Mesendoderm (in vitro differentiated cells): ENCODE data around the gene APLP1.
A peak's percentile ranks its signal among the peaks of the same experiment; 100 is the strongest.

Experiments used
- DNase-seq: peaks from one replicate; pipeline ENCODE4 v3.0.0; 2013
- H2AK5ac ChIP-seq: 2 replicates; pipeline ENCODE4 v1.6.1; 2013; ENCODE audit warnings: low read length, inconsistent platforms
- H2BK120ac ChIP-seq: 2 replicates; pipeline ENCODE4 v1.6.1; 2013; ENCODE audit warnings: low read depth, mild to moderate bottlenecking, low read length, moderate library complexity, mixed read lengths
- H2BK15ac ChIP-seq: replicated peaks from 2 replicates; pipeline ENCODE4 v1.6.1; 2013; ENCODE audit warnings: low read depth, mild to moderate bottlenecking, moderate library complexity
- H2BK5ac ChIP-seq: 2 replicates; pipeline ENCODE4 v1.6.1; 2013; ENCODE audit warnings: low read length, inconsistent platforms
- H3K18ac ChIP-seq: 2 replicates; pipeline ENCODE4 v1.6.1; 2013; ENCODE audit warnings: mild to moderate bottlenecking, low read length, mixed read lengths
- H3K23ac ChIP-seq: one replicate; pipeline ENCODE4 v1.6.1; 2013; ENCODE audit warnings: low read length
- H3K27ac ChIP-seq: 2 replicates; pipeline ENCODE4 v1.5.1; 2013; ENCODE audit warnings: low read depth, mild to moderate bottlenecking, inconsistent platforms, low read length, moderate library complexity
- H3K27me3 ChIP-seq: 2 replicates; pipeline ENCODE4 v1.6.1; 2013; ENCODE audit warnings: low read length, control low read depth, mild to moderate bottlenecking, inconsistent platforms; ENCODE audit not compliant: insufficient read depth, poor library complexity
- H3K36me3 ChIP-seq: 2 replicates; pipeline ENCODE4 v1.6.1; 2013; ENCODE audit warnings: low read length, inconsistent platforms; ENCODE audit not compliant: control insufficient read depth, insufficient read depth
- H3K4ac ChIP-seq: one replicate; pipeline ENCODE4 v1.6.1; 2013; ENCODE audit warnings: low read depth, mild to moderate bottlenecking, low read length, moderate library complexity
- H3K4me1 ChIP-seq: 2 replicates; pipeline ENCODE4 v1.6.1; 2013; ENCODE audit warnings: low read depth, low read length, inconsistent platforms; ENCODE audit not compliant: control insufficient read depth
- H3K4me2 ChIP-seq: 2 replicates; pipeline ENCODE4 v1.6.1; 2013; ENCODE audit warnings: low read length
- H3K4me3 ChIP-seq: 2 replicates; pipeline ENCODE4 v1.5.1; 2013; ENCODE audit warnings: mild to moderate bottlenecking, low read length
- H3K56ac ChIP-seq: one replicate; pipeline ENCODE4 v1.6.1; 2013; ENCODE audit warnings: low read length
- H3K79me1 ChIP-seq: 2 replicates; pipeline ENCODE4 v1.6.1; 2013; ENCODE audit warnings: low read length, inconsistent platforms
- H3K79me2 ChIP-seq: 2 replicates; pipeline ENCODE4 v1.6.1; 2013; ENCODE audit warnings: mild to moderate bottlenecking, low read length; ENCODE audit not compliant: control insufficient read depth, insufficient read depth
- H3K9ac ChIP-seq: 2 replicates; pipeline ENCODE4 v1.6.1; 2013; ENCODE audit warnings: low read length, inconsistent platforms
- H4K5ac ChIP-seq: one replicate; pipeline ENCODE4 v1.6.1; 2013; ENCODE audit warnings: low read length
- H4K8ac ChIP-seq: one replicate; pipeline ENCODE4 v1.6.1; 2013; ENCODE audit warnings: low read depth, mild to moderate bottlenecking, control low read depth, low read length, moderate library complexity
- WGBS: extraction: QIAGEN DNeasy Blood & Tissue Kit; methylation state at CpG from one replicate; pipeline ENCODE4 v1.1.7; 2013; ENCODE audit warnings: low lambda C conversion rate, missing lambda C conversion rate; ENCODE audit not compliant: insufficient coverage; ENCODE audit errors: extremely low coverage; 5-methylcytosine and 5-hydroxymethylcytosine counted together

Gene APLP1

DNA sequence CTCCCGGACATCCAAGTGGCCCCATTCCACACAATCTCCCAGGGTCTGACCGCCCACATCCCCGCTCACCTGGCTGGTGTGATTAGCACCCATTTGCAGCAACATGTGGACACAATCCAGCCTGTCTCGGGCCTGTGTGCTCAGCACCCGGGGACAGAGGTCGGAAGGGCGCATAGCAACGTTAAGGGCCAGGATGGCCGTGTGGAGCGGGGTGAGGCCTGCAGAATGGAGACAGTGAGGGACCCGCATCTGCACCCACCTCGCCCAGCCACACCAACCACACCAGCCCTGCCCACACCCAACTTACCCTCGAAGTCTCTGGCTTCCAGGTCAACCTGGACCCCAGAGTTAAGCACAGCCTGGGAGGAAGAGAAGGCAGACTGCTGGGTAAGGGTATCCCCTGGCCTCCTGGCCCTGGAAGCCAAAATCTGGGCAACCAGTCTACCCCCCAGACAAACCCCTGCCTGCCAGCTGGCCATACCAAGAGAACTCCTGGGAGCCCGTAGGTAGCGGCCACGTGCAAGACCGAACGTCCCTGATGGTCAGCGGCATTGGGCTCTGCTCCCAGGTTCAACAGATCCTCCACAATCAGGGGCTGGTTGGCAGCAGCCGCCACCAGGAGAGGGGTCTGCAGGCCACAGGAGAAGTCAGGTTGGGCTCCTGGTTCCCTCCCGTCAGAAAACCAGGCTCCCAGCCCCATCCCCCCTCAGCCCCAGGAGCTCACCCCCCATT lies 27.7 kb downstream of the APLP1 start:
- Histone ChIP-seq H3K27ac (no peak overlapping the region), H2BK5ac (no peak overlapping the region), H3K4ac (no peak overlapping the region), H3K4me3 (no peak overlapping the region), H3K18ac (no peak overlapping the region), H2BK120ac (no peak overlapping the region), H3K23ac (no peak overlapping the region), H3K79me1 (peaks cover 6% of the 10 kb centered on the region), H2BK15ac (no peak overlapping the region), H3K27me3 (no peaks in the 10 kb centered on the region), H3K4me2 (no peak overlapping the region), H3K36me3 (peaks cover 8% of the 10 kb centered on the region), H3K79me2 (peaks cover 2% of the 10 kb centered on the region), H2AK5ac (no peak overlapping the region), H3K56ac (no peak overlapping the region), H3K9ac (no peak overlapping the region), H4K5ac (no peak overlapping the region), H3K4me1 (no peaks in the 10 kb centered on the region), H4K8ac (no peak overlapping the region)
- no CpG with 5 or more reads among the region's 21 CpGs for WGBS
- DNase-seq, result no peak

DNA sequence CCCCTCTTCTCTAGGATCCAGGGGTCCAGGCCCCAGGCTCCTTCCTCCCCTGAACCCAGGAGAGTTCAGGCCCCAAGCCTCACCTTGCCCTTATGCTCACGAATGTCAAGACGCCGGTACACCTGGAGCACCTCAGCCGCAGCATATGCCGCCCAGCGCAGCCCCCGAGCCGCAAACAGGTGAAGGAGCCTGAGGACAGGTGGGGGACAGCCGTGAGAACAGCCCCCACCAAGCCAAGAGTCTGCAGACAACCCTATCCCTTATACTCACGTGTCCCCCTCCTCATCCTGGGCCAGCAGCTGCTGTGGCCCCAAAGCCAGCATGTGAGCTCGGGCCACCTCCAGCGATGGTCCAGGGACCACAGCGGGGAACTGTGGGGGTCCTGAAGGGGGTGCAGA lies 28.3 kb downstream of the APLP1 start:
- Histone ChIP-seq H3K4me3 (no peak overlapping the region), H3K4ac (no peak overlapping the region), H3K23ac (no peak overlapping the region), H3K79me1 (peaks cover 6% of the 10 kb centered on the region), H4K8ac (no peak overlapping the region), H3K4me2 (no peak overlapping the region), H3K18ac (no peak overlapping the region), H2BK15ac (no peak overlapping the region), H3K36me3 (peaks cover 8% of the 10 kb centered on the region), H2BK5ac (no peak overlapping the region), H3K27ac (no peak overlapping the region), H4K5ac (no peak overlapping the region), H3K9ac (no peak overlapping the region), H2BK120ac (no peak overlapping the region), H3K56ac (no peak overlapping the region), H2AK5ac (no peak overlapping the region), H3K4me1 (no peaks in the 10 kb centered on the region), H3K79me2 (peaks cover 2% of the 10 kb centered on the region), H3K27me3 (no peaks in the 10 kb centered on the region)
- no CpG with 5 or more reads among the region's 13 CpGs for WGBS
- no peak for DNase-seq

DNA sequence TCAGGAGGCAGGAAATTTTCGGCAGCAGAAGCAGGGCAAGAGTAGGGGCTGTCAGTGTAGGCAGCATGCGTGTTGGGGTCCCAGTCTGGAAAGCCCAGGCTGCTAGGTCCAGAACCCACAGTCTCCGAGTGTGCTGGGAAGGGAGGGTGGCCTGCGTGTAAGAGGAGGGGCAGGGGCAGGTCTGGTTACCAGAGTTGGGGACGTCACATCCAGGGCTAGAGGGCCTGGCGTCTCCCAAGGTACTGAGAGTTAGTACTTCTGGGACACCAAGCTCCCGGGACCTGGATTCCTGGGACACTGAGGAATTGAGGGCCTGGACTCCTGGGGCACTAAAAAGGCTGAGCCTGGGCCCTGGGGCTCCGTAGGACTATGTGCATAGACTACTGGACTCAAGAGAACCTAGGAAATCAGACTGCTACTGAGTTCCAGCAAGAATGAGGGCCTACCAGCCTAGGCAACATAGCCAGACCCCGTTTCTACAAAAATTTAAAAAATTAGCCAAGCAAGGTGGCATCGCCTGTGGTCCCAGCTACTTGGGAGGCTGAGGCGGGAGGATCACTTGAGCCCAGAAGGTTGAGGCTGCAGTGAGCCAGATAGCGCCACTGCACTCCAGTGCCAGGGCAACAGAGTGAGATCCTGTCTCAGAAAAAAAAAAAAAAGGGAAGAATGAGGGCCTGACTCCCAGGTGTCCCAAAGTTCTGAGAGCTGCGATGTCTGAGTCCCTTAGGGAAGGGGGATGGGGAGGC lies 29.5 kb downstream of the APLP1 start:
- peak overlapping the region; percentile 86 for H3K9ac ChIP-seq
- H4K5ac ChIP-seq, result no peak overlapping the region
- H3K23ac ChIP-seq, result no peak overlapping the region
- H3K36me3 ChIP-seq, result peaks cover 8% of the 10 kb centered on the region
- no peak overlapping the region for H3K18ac ChIP-seq
- WGBS, result no CpG with 5 or more reads among the region's 13 CpGs
- no peak for DNase-seq
- no peak overlapping the region for H2BK120ac ChIP-seq
- H3K27me3 ChIP-seq, result no peaks in the 10 kb centered on the region
- H3K4ac ChIP-seq, result no peak overlapping the region
- peaks cover 7% of the 10 kb centered on the region for H3K4me1 ChIP-seq
- H3K4me2 ChIP-seq, result no peak overlapping the region
- no peak overlapping the region for H2BK15ac ChIP-seq
- no peak overlapping the region for H3K27ac ChIP-seq
- H3K56ac ChIP-seq, result peak overlapping the region; percentile 90
- H4K8ac ChIP-seq, result no peak overlapping the region
- no peak overlapping the region for H2BK5ac ChIP-seq
- H3K79me2 ChIP-seq, result peaks cover 2% of the 10 kb centered on the region
- H3K4me3 ChIP-seq, result no peak overlapping the region
- peaks cover 6% of the 10 kb centered on the region for H3K79me1 ChIP-seq
- no peak overlapping the region for H2AK5ac ChIP-seq

DNA sequence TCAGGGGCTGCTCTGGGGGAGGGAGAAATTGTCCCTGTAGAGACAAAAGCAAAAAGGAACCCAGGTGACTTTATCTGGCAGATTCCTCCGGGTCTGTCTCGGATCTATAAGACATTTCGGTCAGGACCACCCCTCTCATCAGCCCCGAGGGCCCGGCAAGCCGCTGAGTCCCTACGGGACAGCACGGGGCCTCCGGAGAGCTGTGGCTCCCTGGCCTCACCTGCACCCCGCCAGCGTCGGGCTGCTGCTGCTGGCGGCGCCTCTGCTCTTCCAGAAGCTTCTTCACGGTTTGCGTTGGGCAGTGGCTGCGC lies 30.1 kb downstream of the APLP1 start:
- peak overlapping the region; percentile 86 for H3K9ac ChIP-seq
- DNase-seq, result no peak
- H4K5ac ChIP-seq, result no peak overlapping the region
- H3K23ac ChIP-seq, result no peak overlapping the region
- H3K79me2 ChIP-seq, result peaks cover 2% of the 10 kb centered on the region
- no peak overlapping the region for H2BK15ac ChIP-seq
- peak overlapping the region; percentile 62 for H3K4me3 ChIP-seq
- no CpG with 5 or more reads among the region's 17 CpGs for WGBS
- no peak overlapping the region for H3K4ac ChIP-seq
- peaks cover 7% of the 10 kb centered on the region for H3K4me1 ChIP-seq
- peaks cover 8% of the 10 kb centered on the region for H3K36me3 ChIP-seq
- H3K27me3 ChIP-seq, result no peaks in the 10 kb centered on the region
- peak overlapping the region; percentile 3 for H3K18ac ChIP-seq
- peak overlapping the region; percentile 90 for H3K56ac ChIP-seq
- no peak overlapping the region for H2BK120ac ChIP-seq
- peaks cover 6% of the 10 kb centered on the region for H3K79me1 ChIP-seq
- no peak overlapping the region for H3K27ac ChIP-seq
- no peak overlapping the region for H2BK5ac ChIP-seq
- peak overlapping the region; percentile 83 for H3K4me2 ChIP-seq
- no peak overlapping the region for H2AK5ac ChIP-seq
- H4K8ac ChIP-seq, result no peak overlapping the region

- DNase-seq, result peak; percentile 79
- peak overlapping the region; percentile 70 for H3K4me2 ChIP-seq
- peak overlapping the region; percentile 73 for H3K4ac ChIP-seq
- H3K79me2 ChIP-seq, result peaks cover 2% of the 10 kb centered on the region
- H4K8ac ChIP-seq, result no peak overlapping the region
- H3K4me1 ChIP-seq, result peaks cover 7% of the 10 kb centered on the region
- peak overlapping the region; percentile 58 for H3K27ac ChIP-seq
- no peak overlapping the region for H3K23ac ChIP-seq
- no peak overlapping the region for H2BK120ac ChIP-seq
- H3K27me3 ChIP-seq, result no peaks in the 10 kb centered on the region
- no peak overlapping the region for H2AK5ac ChIP-seq
- H3K36me3 ChIP-seq, result peaks cover 6% of the 10 kb centered on the region
- peaks cover 6% of the 10 kb centered on the region for H3K79me1 ChIP-seq
- peak overlapping the region; percentile 62 for H3K4me3 ChIP-seq
- no peak overlapping the region for H2BK15ac ChIP-seq
- H4K5ac ChIP-seq, result no peak overlapping the region
- H3K9ac ChIP-seq, result peak overlapping the region; percentile 92
- WGBS, result no CpG with 5 or more reads among the region's 43 CpGs
- peak overlapping the region; percentile 55 for H3K18ac ChIP-seq
- H3K56ac ChIP-seq, result peak overlapping the region; percentile 90
- peak overlapping the region; percentile 54 for H2BK5ac ChIP-seq
Observed at GRCh38 chr19:35899547-35900214, 31.3 kb downstream of the APLP1 start.
